Measurements from ENCODE around the gene PLEKHM2.

GRCh38 chr1:15761366-15762128 is 77.4 kb downstream of the PLEKHM2 start:
- TF ChIP-seq CTCF (IDR thresholded peaks at IDR 0.05) (no peak), EZH2phosphoT487 (IDR thresholded peaks at IDR 0.05) (no peak)
